T-helper 22 cell (primary cell): Measurements from ENCODE around the gene MARK4.

ENCODE experiments used
- DNase-seq: peaks from one replicate; pipeline ENCODE4 v3.0.0-alpha.2; 2020; ENCODE audit warnings: low read depth

The MARK4 gene

DNA sequence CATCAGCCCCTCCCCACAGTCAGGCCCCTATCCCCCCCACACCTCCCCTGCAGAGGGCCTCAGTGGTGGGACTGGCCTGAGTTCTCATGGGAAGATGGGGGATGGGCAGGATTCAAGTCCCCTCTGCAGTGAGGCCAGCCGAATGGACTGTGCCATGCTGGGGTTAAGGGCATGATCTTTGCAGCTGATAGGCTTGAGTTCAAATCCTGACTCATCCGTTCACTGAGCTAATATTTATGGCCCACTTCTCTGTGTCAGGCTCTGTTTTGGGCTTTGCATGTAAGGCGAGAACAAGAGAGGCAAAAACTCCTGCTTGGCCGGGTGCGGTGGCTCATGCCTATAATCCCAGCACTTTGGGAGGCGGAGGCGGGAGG lies 20.7 kb downstream of the MARK4 start:
- no peak for DNase-seq

DNA sequence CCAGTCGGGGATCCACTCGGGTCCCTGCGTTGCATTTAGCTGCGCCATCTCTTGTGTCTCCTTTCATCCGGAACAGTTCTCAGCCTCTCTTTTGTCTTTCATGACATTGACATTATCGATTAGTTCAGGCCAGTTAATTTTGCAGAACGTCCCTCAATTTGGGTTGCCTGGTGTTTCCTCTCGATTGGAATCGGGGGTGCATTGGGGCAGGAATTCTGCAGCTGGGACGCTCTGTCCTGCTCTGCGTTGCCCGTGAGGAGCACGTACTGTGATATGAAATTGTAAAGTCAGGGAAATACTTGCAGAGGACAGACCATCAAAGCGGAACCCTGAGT lies 22.4 kb downstream of the MARK4 start:
- DNase-seq, result no peak

DNA sequence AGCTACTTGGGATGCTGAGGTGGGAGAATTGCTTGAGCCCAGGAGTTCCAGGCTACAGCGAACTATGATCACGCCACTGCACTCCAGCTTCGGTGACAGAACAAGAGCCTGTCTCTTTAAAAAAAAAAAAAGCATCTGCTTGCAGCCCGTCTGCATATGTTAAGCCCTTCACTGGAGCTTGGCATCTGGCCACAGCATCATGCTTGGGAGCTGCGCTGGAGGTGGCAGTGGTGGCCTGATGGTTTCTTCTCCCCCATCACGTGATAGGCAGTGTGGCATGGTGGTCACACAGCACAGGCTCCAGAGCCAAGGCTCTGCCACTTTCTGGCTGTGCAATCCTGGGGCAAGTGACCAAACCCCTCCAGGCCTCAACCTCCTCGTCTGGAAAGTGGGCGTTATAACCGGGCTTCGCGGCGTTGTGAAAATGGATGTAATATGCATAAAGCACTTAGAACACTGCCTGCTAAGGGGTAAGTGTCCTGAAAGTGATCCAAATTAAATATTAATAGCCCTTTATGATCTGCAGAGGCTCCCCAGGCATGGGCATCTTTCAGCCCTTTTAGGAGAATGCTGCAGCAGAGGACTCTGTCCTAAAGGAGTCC lies 24.4 kb downstream of the MARK4 start:
- no peak for DNase-seq

DNA sequence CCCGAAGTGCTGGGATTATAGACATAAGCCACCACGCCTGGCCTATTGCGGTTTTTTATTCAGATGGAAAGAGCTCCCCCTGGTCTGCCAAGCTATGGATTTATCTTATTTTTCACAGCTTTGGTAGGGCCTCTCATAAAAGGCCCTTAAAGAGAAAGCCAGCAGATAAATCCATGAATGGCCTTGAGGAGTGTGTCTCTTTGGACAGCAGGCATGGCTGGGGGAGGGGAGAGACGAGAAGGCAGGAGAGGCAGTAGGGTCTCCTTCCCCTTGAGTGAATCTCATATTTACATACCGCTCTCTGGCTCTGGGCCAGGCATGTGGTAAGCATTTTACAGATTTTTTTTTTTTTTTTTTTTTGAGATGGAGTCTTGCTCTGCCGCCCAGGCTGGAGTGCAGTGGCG lies 25.2 kb downstream of the MARK4 start:
- no peak for DNase-seq

DNA sequence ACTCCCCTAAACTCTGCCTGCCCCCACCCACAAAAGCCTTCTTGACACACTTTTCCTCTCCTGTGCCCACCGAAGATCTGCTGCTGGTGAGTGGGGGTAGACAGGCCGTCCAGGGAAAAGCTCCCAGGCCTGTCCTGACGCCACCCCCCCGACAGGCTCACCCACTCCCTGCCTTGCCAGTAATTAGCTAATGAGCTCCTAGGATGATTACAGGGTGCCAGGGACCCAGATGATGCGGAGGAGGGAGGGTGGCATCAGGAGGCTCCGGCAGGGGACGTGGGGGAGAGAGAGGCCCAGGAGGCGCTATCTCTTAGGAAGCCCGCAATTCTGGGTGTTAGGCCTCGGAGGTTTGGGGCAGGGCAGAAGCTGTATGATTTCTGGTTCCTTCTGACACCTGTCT lies 27.0 kb downstream of the MARK4 start:
- DNase-seq, result no peak

DNA sequence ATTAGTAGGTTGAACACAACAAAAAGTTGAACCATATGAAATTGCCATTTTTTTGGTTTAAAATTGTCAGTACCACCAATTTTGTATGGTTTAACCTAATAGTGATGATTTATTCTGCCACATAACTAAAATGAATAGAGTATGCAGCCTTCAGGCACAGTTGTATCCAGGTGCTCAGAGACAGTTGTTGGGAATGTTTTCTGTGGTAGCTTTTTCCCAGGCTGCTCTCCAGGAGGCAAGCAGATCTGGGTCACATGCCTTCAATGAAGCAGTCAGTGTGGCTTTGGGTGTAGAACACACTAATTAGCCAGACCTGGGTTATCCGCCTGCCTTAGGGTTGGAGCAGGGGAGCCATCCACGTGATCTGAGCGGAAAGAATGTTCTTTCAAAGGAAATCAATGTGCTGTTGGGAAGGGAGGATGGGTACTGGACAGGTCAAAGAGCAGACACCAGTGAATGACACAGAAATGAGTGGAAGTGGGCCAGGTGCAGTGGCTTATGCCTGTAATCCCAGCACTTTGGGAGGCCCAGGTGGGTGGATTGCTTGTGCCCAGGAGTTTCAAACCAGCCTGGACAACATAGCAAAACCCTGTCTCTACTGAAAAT lies 28.6 kb downstream of the MARK4 start:
- no peak for DNase-seq

DNA sequence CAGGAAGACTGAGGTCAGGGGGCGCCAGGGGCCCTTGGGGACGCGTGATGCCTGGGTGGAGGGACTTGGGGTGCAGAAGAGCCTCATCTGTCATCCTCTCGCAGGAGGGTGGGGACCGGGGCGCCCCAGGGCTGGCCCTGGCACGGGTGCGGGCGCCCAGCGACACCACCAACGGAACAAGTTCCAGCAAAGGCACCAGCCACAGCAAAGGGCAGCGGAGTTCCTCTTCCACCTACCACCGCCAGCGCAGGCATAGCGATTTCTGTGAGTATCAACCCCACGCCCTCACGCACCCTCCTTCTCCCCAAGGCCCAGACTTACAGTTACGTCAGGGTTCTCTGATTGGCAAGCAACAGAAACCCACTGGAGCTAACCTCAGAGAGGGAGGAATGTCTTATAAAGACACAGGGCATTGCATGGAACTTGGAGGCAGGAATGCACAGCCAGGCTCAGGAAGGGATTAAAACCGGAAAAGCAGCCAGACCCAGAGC lies 29.4 kb downstream of the MARK4 start:
- no peak for DNase-seq

DNA sequence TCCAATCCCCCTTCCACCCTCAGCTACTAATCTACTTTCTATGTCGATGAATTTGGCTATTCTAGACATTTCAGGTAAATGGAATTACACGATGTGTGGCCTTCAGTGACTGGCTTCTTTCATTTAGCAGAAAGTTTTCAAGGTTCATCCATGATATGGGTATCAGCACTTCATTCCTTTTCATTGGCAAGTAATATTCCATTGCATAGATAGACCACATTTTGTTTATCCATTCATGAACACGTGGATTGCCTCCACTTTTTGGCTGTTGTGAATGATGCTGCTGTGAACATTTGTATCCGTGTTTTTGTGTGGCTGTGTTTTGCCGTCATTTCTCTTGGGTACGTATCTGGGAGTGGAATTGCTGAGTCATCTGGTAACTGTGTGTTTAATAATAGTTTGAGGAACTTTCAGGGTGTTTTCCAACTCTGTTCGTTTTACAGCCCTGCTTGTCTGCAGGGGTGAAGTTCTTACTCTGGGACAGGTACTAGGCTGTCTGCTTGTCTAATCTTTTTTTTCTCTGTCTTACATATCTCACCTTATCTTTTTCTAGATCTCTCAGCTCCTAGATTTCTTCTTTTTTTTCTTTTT lies 32.5 kb downstream of the MARK4 start:
- no peak for DNase-seq

DNA sequence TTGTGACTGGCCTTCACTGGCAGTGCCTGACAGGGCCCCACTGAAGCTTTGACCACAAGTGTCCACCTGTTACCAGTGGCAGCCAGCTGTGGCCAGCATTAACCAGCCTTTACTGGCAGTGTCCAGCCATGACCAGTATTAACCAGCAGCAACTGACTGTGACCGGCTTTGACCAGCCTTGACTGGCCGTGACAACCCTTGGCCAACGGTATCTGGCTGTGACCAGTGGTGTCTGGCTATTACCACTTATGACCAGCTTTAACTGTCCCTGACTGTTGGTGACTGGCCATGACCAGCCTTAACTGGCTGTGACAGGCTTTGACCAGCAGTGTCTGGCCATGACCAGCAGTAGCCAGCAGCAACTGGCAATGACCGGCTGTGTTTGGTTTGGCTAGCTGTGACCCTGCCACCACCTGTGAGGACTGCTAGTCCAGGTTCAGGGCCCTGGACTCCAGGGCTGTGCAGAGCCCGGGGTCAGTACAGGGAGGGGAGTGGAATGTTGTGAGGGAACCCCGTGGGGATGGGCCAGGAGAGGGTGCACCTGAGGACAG lies 39.4 kb downstream of the MARK4 start:
- no peak for DNase-seq

DNA sequence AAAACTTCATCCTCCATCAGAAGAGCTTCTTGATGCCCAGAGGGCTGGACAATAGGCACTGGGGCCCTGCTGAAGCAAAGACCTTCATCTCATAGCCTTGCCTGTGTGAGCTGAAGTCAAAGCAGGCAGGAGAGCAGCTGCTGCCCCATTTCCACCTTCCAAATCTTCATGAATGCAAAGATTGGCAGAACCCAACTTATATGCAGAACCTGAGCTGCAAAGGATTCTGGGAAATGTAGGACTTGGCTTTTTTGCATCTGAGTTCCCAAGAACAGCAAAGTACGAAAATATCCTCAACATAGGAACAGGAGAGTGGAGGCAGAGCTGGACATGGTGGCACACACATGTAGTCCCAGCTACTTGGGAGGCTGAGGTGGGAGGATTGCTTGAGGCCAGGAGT lies 40.8 kb downstream of the MARK4 start:
- DNase-seq, result no peak

DNA sequence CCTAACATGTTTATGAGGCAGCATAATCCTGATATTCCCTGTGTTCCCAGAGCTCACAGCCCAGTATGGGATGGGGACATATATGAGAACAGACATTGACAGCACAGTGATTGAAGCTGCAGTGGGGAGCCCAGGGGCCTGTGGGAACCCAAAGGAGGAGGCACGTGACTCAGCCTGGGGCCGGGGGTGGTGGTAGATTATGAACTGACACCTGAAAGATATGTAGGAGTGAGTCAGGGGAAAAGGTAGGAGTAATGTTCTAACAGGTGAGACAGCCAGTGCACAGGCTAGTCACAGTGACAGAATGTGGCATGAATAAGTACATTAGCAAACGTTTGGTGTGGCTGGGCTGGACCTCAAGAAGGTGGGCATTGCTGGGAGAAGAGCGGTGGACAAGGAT lies 42.6 kb downstream of the MARK4 start:
- no peak for DNase-seq

DNA sequence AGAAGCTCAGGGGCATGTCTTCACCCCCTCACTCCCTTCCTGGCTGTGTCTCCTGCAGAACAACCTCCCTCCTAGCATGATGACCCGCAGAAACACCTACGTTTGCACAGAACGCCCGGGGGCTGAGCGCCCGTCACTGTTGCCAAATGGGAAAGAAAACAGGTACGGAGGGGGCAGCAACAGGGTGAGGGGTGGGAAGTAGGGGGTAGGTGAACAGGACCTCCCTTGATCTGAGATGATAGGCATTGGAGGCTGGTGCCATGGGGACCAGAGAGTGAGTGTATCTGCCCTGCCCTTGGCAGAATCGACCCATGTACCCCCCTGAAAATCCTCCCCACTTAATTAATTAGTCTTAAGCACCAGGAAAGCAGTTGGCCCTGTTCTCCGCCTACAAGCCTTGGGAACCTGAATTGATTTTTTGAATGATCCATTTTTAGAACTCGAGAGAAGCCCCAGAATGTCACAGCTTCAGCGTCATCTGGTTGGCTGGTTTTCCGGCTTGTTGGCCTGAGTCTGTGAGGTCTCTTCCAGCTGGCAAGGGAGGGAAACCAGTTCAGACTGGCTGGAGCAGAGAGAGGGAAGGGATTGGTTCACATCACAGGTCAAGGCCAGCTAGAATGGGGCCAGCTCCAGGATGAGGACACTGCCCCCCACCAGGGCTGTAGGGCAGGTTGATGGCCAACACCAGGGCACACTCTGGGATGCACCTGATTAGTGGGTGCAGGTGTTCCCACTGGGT lies 43.4 kb downstream of the MARK4 start:
- DNase-seq, result no peak

DNA sequence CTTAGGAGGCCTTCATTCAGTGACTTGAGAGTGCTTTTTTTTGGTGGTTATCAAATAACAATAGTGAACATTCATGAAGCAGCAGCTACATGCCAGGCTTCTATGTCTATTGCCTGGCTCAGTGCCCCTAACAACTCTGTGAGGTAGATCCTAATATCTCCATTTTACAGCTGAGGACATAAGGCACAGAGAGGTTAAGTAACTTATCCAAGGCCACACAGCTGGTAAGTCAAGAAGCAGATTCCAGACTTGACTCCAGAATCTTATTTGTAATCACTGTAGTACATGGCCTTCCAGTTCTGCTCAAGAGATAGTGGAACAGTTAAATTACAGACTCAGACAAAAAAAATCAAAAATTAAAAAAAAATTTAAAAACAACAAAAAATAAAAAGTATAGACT lies 44.8 kb downstream of the MARK4 start:
- DNase-seq, result no peak

DNA sequence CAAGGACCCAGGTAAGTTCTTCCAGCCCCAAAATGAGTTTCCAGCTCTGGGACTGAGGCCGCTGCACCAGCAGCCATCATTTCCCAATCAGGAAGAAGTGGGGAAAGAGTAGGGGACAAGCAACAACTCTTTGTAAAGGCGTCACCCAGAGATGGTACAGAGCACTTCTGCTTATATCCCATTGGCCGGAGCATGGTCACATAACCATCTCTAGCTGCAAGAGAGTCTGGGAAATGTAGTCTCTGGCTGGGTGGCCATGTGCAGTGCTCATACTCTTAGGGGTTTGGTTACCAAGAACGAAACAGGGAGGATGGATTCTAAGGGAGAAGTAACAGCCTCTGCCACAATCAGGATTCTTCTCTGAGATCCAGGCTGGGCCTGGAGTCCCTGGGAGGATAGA lies 45.3 kb downstream of the MARK4 start:
- no peak for DNase-seq

DNA sequence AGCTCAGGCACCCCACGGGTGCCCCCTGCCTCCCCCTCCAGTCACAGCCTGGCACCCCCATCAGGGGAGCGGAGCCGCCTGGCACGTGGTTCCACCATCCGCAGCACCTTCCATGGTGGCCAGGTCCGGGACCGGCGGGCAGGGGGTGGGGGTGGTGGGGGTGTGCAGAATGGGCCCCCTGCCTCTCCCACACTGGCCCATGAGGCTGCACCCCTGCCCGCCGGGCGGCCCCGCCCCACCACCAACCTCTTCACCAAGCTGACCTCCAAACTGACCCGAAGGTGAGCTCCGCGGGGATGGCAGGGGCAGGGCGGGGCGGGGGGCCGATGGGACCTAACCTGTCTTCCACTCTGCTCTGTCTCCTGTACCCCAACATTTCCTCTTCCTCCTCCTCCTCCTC lies 46.6 kb downstream of the MARK4 start:
- DNase-seq, result no peak

DNA sequence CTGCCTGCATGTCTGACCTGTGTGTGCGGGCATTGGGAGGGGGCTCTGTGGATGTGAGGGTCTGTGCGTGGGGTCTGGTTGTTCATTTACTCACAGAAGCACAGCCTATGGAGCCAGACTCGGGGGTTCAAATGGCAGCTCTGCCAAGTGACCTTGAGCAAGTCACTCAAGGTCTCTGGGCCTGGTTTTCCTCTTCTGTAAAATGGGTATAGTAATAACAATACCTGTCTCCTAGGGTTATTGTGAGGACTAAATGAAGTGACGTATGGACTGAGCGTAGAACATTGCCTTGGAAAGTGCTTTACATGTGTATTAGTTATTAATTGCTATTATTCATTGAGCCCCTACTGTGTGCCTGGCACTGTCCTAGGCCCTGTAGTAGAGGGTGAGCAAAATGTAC lies 47.2 kb downstream of the MARK4 start:
- no peak for DNase-seq

DNA sequence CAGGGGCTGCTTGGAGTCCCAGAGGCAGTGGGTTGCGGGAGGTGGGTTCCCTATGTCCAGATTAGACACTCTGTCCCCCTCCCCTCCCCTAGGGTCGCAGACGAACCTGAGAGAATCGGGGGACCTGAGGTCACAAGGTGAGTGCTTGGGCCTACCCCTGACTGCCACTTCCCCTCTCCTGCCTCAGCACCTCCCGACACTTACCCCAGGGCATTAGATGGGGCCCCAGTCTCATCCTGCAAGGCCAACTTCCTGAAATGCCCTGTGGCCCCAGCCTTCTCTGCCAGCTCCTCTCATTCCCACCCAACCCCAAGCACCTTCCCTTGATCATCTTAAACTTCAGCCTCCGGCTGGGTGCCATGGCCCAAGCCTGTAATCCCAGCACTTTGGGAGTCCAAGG lies 48.6 kb downstream of the MARK4 start:
- no peak for DNase-seq

DNA sequence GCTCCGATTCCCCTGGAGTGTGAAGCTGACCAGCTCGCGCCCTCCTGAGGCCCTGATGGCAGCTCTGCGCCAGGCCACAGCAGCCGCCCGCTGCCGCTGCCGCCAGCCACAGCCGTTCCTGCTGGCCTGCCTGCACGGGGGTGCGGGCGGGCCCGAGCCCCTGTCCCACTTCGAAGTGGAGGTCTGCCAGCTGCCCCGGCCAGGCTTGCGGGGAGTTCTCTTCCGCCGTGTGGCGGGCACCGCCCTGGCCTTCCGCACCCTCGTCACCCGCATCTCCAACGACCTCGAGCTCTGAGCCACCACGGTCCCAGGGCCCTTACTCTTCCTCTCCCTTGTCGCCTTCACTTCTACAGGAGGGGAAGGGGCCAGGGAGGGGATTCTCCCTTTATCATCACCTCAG lies 51.3 kb downstream of the MARK4 start:
- DNase-seq, result no peak

DNA sequence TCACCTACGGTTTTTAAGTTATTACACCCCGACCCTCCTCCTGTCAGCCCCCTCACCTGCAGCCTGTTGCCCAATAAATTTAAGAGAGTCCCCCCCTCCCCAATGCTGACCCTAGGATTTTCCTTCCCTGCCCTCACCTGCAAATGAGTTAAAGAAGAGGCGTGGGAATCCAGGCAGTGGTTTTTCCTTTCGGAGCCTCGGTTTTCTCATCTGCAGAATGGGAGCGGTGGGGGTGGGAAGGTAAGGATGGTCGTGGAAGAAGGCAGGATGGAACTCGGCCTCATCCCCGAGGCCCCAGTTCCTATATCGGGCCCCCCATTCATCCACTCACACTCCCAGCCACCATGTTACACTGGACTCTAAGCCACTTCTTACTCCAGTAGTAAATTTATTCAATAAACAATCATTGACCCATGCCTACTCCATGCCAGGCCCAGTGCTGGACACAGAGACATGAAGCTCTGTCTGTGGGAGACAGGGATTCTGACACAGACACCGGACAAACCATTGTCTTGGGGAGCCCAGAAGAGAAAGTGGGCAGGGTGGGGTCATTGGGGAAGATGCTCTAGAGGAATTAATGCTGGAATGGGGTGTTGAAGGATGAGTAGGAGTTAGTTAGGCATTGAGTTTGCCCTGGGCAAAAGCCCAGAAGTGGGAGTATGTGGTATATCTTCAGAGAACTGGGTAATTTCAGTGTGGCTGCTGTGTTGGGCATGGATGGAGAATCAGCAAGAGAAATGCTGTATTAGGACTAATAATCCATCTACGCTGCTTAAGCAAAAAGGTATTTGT lies 52.4 kb downstream of the MARK4 start:
- DNase-seq, result no peak

DNA sequence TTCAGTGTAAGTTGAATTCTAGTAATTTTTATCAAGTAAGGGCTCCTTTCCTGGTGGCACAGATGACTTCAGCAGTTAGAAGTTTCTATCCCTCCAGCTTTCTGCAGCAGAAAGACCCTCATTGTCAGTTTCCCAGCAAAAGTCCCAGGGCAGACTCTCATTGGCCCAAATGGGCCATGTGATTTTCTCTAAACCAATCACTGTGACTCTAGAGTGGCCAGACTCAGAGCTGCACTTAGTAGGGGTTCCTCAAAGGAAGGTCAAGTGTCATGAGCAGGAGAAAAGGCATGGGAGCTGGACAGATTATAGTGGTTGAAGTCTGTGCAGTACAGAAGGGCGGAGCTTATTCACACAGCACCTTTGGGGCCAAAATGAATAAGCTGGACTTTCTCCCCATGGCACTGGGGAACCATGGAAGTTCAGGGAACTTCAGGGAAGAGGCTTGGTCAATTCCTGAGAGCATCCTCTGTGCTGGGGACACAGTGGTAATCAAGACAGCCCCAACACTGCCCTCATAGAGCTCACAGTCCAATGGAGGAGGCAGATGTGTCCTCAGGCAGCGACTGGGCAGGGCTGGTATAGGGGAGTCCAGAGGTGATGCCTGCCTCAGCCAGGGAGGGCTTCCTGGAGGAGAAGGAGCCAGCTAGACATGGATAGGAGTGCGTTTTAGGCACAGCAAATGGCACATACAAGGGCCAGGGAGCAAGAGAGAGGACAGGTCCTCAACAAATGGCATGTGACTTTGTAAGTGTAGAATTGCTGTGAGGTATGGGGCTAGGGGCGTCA lies 53.3 kb downstream of the MARK4 start:
- DNase-seq, result no peak

DNA sequence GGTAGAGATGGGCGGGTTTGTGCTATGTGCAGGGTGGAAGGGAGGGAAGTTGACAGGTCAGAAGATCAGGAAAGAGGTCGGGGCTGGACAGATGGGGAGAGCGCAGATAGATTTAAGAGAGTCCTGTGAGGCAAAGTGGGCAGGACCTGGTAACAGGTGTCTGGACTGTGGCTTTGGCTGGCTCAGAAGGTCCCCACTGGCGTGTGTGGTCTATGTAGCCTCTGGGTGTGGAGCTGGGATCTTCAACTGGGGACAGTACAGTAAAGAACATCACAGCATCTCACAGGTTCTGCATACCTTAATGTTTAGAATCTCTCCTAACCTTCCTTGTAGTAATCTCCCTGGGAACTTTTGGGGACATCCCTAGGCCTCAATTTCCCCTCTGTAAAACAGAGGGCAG lies 53.9 kb downstream of the MARK4 start:
- DNase-seq, result no peak

DNA sequence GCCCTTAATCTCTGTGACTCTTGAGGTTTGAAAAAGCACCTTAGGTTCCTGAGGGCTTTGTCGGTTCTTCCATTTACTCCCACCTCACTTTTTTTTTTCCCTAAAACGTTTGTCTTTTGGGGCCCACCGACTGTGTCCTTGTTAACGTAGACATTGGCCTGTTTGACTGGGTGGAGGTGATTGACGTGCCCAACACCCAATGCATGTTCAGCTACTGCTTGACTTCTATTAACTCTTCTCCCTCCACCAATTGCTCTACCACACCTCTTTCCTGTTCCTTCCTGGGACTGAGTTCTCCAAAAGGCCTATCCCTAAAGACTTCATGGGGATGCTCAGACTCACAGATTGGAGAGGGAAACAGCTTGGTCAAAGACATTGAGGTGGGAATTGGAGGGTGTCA lies 54.4 kb downstream of the MARK4 start:
- no peak for DNase-seq
